Measurements from ENCODE around the gene NMUR2.

NMUR2 gene

GRCh38 chr5:152367554-152367953, 37.5 kb downstream of the NMUR2 start:
- no peak for DNase-seq

GRCh38 chr5:152366716-152367115, 38.4 kb downstream of the NMUR2 start:
- DNase-seq: no peak

DNA sequence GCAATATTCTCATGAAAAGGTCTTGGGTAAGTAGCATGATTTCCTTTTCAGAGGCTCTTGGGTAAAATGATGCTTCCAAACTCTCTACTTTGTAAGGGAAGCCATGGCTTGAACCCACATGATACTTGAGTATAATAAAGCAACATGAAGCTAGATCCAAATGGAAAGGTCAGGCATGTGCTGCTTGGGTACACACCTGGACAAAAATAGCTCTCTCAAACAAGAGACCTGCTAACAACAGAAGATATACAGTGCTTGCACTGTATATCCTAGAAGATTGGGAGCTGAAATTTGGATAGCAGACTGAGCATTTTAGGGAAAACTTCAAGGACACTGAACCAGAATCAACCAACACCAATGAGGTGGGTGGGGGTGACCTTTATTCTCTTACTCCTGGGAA, 40.2 kb downstream of the NMUR2 start:
- no peak for DNase-seq

DNA sequence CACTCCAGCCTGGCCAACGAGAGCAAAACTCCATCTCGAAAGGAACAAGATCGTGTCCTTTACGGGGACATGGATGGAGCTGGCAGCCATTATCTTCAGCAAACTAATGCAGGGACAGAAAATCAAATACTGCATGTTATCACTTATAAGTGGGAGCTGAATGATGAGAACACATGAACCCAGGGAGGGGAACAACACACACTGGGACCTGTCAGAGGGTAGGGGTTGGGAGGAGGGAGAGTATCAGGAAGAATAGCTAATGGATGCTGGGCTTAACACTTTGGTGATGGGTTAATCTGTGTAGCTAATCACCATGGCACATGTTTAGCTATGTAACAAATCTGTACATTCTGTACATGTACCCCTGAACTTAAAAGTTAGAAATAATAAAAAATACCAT, 40.9 kb downstream of the NMUR2 start:
- no peak for DNase-seq

DNA sequence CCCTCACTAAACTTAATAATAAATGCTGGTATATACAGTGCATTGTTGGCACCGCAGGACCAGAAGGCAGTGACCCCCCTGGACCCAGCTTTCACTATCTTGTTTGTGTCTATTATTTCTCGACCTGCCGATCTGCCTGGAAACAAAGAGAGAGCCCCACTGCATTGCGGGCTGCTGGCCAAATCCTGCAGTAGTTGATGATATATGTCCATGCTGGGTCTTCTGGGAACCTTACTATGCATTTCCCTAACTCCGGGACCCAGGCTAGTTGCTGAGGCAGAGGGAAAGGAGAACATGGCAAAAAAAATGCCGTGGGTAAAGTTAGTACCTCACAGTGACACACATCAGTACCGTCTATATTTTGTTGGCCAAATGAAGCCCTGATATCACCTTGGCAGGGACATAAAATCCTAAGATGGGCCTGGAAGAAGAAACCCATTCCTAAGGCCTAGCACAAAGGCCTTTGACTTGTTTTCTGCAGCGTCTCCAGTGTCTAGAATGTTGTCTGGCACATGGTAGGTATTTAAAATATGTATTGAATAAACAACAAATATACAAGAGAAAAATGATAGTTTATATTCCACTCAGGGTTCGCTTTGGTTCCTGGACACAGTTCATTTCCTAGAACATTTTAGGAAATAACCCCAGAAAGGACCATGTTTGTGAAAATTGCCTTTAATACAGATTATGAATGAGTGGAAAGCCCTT, 46.1 kb downstream of the NMUR2 start:
- DNase-seq: no peak

- no peak for DNase-seq
Observed at GRCh38 chr5:152356506-152356905, 48.6 kb downstream of the NMUR2 start.

DNA sequence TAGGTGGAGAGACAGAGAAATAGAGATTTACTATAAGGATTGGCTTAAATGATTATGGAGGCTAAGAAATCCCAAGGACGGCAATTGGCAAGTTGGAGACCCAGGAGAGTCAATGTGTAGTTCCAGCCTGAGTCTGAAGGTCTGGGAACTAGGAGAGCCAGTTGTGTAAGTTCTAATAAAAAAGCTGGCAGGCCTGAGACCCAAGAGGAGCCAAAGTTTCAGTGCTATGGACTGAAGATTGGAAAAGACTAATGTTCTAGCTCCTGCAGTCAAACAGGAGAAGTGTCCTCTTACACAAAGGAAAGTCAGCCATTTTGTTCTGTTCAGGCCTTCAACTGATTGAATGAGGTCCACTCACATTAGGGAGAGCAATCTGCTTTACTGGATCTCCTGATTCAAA, 50.0 kb downstream of the NMUR2 start:
- no peak for DNase-seq

- no peak for DNase-seq
Observed at GRCh38 chr5:152353001-152353400, 52.1 kb downstream of the NMUR2 start.

DNA sequence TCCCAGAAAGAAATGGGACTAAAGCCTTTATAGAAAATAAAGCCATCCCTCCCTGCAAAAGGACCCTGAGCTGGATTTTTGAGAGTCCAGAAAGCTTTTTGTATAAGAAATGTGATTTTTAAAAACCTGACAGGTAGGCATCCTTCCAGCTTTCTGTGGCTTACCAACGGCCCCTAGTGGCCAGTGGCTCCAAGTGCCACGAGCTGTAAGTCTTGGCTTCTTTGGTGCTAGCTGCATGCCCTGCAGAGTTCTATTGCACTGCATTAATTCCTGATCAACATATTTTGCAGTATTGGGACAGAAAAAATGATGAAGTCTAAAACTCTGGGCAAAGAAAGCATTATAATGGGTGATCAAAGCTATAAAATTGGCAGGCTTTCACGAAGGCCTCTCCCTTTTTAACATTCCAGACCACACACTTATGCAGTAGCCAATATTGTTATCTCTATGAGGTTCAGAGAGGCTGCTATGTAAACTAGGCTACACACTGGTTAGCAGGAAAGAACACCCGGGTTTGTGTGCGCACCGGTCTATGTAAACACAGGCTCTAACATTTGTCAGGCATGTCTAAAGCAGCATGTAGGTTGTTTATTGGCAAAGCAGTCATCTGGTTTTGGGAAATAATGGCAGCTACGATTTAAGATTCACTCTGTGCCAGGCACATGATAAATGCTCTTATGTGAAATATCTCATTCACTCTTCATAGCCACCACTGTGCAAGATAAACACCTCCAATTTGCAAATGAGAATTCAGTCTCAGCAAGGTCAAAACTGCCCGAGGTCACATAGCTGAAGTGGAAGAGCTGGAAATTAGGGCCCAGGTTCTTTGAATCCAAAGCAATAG, 55.2 kb downstream of the NMUR2 start:
- no peak for DNase-seq

Measured in NCI-H1048 (cell line).